ENCODE measurements around the gene MYOM1.

The MYOM1 gene

DNA sequence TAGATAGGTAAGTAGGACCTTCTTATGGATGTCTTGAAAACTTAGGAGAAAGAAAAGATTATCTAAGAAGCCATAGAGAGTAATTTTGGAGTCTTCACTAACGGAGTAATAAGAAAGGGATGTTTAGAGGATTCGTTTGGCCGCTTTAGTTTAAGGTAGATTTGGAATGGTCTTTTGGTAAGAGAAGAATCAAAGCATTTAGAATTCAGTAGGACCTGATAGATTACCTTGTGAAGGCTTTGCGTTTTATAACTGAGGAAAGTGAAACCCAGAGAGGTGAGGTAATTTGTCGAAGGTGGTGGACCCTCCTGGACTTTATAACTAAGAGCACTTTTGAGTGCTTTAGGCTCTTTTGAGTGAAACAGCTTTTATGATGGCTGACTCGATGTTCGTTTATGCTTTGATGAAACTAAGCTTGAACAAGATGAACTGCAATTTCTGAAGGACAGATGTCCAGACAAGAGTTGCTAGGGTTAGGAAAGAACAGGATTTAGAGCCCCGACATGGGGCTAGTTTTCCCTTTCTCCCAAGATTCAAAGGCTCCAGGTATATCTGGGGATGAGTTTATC lies 43.4 kb upstream of the MYOM1 start:
- no peak for DNase-seq (ENCODE audit: extremely low spot score)
- CTCF ChIA-PET = interaction anchor here (0.8 to 2.5 kb wide), 8 partner anchors 12 to 403 kb away, joined by 3 to 9 read pairs (median 4); no protein-coding TSS in a partner anchor
- TF ChIP-seq, protein P1, sequence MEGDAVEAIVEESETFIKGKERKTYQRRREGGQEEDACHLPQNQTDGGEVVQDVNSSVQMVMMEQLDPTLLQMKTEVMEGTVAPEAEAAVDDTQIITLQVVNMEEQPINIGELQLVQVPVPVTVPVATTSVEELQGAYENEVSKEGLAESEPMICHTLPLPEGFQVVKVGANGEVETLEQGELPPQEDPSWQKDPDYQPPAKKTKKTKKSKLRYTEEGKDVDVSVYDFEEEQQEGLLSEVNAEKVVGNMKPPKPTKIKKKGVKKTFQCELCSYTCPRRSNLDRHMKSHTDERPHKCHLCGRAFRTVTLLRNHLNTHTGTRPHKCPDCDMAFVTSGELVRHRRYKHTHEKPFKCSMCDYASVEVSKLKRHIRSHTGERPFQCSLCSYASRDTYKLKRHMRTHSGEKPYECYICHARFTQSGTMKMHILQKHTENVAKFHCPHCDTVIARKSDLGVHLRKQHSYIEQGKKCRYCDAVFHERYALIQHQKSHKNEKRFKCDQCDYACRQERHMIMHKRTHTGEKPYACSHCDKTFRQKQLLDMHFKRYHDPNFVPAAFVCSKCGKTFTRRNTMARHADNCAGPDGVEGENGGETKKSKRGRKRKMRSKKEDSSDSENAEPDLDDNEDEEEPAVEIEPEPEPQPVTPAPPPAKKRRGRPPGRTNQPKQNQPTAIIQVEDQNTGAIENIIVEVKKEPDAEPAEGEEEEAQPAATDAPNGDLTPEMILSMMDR (IDR thresholded peaks at IDR 0.05; ENCODE audit: control extremely low read depth, extremely low read depth, low read depth, missing control alignments) = no peak
- POLR2A ChIA-PET = no interaction called here

DNA sequence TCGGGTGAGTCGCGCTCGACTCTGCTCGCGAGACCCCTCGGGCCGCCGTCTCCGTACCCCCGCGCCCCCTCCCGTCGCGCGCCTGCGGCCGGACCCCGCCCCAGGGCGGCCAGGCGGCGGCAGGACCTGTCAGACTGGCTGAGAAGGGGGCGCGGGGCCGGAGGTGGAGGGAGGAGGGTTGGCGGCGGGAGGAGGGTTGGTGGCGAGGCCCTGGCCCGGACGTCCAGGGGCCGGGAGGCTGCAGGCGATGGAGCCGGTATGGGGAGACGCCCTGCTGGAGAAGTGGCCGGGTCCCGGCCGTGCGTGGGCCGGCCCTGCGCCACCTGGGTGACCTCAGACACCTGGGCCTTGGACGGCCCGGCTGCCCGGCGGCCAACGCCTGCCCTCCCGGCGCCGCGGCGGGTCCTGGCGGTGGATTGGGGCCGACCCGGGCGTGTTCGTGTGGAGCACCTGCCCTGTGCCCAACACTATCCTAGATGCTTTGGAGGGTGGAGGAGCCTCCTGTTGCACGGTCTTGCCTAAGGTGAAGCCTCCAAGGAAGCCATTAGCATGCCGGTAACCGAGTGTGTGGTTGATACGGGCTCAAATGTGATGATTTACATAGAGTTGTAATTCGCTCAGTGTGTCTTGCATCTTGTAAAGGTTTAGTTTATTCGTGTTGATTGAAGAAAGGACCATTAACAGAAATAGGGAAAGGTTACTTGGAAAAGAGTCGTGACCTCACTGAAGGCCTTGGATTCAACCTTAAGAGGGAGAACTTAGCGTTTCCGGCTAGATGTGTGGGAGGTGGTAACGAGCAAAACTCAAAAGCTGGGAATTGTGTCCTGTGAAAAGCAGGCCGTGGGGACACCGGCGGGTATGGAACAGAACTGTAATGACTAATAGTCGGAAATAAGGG lies 42.7 kb upstream of the MYOM1 start:
- ChIA-PET CTCF (interaction anchor here (1.0 to 2.5 kb wide), 6 partner anchors 11 to 404 kb away, joined by 3 to 9 read pairs (median 4); no protein-coding TSS in a partner anchor), POLR2A (no interaction called here)
- DNase-seq (ENCODE audit: extremely low spot score) = no peak
- TF ChIP-seq, protein P1 (IDR thresholded peaks at IDR 0.05; ENCODE audit: control extremely low read depth, extremely low read depth, low read depth, missing control alignments) = no peak

DNA sequence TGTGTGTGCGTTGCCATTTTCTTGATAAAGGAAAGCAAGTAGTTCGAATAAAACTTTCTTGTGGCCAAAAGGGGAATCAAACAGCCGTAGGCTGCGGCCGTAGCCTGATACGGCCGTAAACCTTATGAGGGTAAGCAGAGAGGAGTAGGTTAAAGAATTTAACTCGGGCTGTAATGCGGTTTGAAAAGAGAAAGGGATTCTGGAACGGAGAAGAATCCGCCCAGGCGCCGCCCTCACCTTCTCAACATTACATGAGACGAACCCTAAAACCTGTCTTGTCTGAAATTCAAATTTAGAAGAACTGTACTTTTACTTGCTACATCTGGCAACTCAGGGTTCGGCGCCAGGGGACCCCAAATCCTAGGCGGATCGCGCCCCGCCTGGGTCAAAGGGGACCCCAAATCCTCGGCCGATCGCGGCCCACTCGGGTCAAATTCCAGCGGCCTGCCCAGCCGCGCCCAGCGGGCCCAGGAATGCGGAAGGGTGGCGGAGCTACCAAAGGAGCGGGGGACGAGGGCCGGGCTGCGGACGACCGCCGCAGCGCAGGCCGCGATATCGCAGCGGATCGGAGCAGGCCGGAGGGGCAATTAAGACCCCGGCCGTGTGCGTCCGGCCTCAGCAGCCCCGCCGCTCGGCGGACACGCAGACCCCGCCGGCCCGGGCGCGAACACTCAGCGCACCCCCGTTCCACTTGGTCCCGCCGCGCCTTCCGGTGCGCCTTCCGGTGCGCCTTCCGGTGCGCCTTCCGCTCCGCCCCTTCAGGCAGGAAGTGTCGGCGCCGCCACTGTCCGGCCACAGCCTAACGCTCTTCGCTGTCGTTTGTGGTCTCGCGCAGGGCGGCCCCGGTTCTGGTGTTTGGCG lies 41.8 kb upstream of the MYOM1 start, which contains the start of gene MYL12B:
MYL12B (plus strand) TSS at position 761 of the 861 bp plus-strand sequence. CDS start 10,766 bp downstream, outside the sequence.
- peak; percentile 83 for DNase-seq (ENCODE audit: extremely low spot score)
- TF ChIP-seq, protein P1 (IDR thresholded peaks at IDR 0.05; ENCODE audit: control extremely low read depth, extremely low read depth, low read depth, missing control alignments) = no peak
- POLR2A ChIA-PET = no interaction called here
- CTCF ChIA-PET = interaction anchor here (0.7 to 1.6 kb wide), 5 partner anchors 9 to 405 kb away, joined by 3 to 4 read pairs (median 4); no protein-coding TSS in a partner anchor

DNA sequence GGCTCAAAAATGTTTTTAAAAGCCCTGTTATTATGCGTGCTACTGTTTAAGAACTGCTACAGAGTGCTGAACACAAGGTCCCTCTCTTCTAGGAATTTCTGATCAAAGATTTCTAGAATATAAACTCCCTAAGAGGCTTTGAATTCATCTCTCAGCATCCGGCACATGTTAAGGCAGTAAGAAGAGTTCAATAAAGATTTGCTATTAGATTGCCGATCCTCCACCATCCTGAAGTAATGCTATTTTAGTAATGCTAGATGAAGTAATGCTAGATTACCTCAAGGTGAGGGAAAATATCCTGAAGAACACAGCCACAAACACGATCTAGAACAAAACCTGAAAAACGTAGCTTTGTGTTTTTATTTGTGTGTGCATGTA lies 41.2 kb upstream of the MYOM1 start:
- DNase-seq (ENCODE audit: extremely low spot score) = no peak
- ChIA-PET CTCF (interaction anchor here (0.7 to 1.6 kb wide), 6 partner anchors 8 to 406 kb away, joined by 3 to 4 read pairs (median 4); no protein-coding TSS in a partner anchor), POLR2A (no interaction called here)
- TF ChIP-seq, protein P1 (IDR thresholded peaks at IDR 0.05; ENCODE audit: control extremely low read depth, extremely low read depth, low read depth, missing control alignments) = no peak

DNA sequence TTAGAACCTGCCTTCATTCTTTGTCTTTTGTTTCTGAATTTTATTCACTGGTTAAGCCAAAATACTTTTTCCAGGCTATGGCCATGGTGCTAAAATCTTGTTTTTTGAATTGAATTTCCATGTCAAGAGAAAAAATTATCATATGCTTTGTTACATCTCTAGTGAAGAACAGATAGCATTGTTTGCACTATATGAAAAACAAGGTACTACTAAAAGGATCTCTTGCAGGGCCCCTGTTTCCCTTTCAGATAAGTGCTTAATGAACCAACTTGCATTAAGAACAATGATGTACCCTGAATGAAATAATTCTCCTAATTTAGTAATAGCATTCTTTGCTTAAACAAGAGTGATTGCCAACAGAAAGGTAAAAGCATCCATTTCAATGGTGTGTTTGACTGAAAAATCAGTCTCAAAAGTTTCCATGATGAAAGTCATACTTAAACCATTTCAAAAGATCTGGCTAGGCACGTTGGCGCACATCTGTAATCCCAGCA lies 37.9 kb upstream of the MYOM1 start:
- TF ChIP-seq, protein P1 (IDR thresholded peaks at IDR 0.05; ENCODE audit: control extremely low read depth, extremely low read depth, low read depth, missing control alignments) = no peak
- CTCF ChIA-PET = interaction anchor here (4.3 kb wide), 1 partner anchor 11 kb away, joined by 16 read pairs; the partner anchor contains the start of gene MYL12A
- POLR2A ChIA-PET = no interaction called here

More for the DNA sequence above, 37.9 kb upstream of the MYOM1 start:
- DNase-seq (ENCODE audit: extremely low spot score) = no peak
